ENCODE measurements around the gene CEP170.
"Not testable (repeated sequence)": the region's sequence is repeated elsewhere in the genome, so short reads cannot be mapped to it uniquely, and the experiment has no call there.

DNA sequence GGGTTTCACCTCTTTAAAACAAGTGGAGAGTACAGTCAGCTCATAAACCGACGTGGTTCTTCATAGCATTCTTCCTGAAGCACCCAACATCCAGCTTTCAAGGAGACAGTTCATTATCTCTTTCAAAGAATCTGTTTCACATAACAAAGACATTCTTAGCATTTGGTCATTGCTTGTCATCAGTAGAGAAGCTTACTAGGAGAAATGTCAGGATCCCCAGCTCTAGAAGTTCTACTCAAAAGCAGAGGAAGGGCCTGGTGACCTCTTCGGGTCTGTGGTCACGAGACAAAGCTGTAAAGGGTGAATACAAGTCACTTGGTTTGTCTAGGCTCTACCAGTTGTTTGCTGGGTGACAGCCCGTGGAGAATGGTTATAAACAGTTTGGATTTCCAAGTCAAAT is 133.1 kb downstream of the CEP170 start:
- not testable (repeated sequence) for TF ChIP-seq CTCF (conservative IDR thresholded peaks at IDR 0.05; ENCODE audit: low read depth, low read length); EZH2 (IDR thresholded peaks at IDR 0.05; ENCODE audit: borderline replicate concordance, low read depth, low read length, poor library complexity, severe bottlenecking)
